B cell (primary cell): ENCODE results near the gene ANKRA2. TPM values are rescaled to one million over a fixed set of nuclear protein-coding genes. Genes with fewer than 3 reads are reported as not detected.

Experiments used
- ATAC-seq: fragments of 200-7000 bp; cut with Tn5 transposase; one replicate; pipeline ENCODE4 v1.10.0; 2021; ENCODE audit warnings: low read depth, mild to moderate bottlenecking, moderate number of reproducible peaks, moderate library complexity
- CTCF ChIA-PET: fragments of 350-600 bp; sonication (Branson Sonifier 250); formaldehyde crosslinking; loops from one replicate; lab custom pipeline; 2021; ENCODE audit warnings: antibody characterized with exemption, inconsistent platforms; lab: Charles Lee
- POLR2A ChIA-PET: fragments of 350-600 bp; sonication (Branson Sonifier 250); formaldehyde crosslinking; loops from one replicate; lab custom pipeline; 2021; ENCODE audit warnings: antibody characterized with exemption; lab: Charles Lee
- DNase-seq: peaks from one replicate; pipeline ENCODE4 v3.0.0; 2013
- H2AFZ ChIP-seq: 2 replicates; pipeline ENCODE4 v1.6.1; 2012; ENCODE audit warnings: mild to moderate bottlenecking, low read depth, low read length; ENCODE audit not compliant: insufficient read depth, poor library complexity, severe bottlenecking
- H3K27ac ChIP-seq, 2 donors: 1 replicate in 1 of 2; 2 replicates in 1 of 2; pipeline ENCODE4 v1.5.1; 2012 to 2013; ENCODE audit warnings: low read length in 2 of 2, mild to moderate bottlenecking in 2 of 2, moderate library complexity in 1 of 2
- H3K27me3 ChIP-seq, 4 experiments: fragments of 200-600 bp in 1 of 4; sonication (generic) in 1 of 4; replicated peaks in 1 of 4; 1 replicate in 2 of 4; 2 replicates in 2 of 4; pipeline versions ENCODE4 v1.6.1 to v1.7.0; 2013 to 2016; ENCODE audit warnings: low read length in 3 of 4, mild to moderate bottlenecking in 2 of 4, mixed read lengths in 1 of 4, moderate library complexity in 1 of 4; ENCODE audit not compliant: insufficient read depth in 4 of 4, control insufficient read depth in 3 of 4; ENCODE audit errors: control extremely low read depth in 1 of 4
- H3K36me3 ChIP-seq, 2 experiments: replicated peaks in 1 of 2; 1 replicate in 1 of 2; 2 replicates in 1 of 2; pipeline versions ENCODE4 v1.6.1 to v1.7.1; 2013; ENCODE audit warnings: low read length in 1 of 2; ENCODE audit not compliant: insufficient read depth in 2 of 2, control insufficient read depth in 1 of 2; ENCODE audit errors: control extremely low read depth in 1 of 2, extremely low read depth in 1 of 2
- H3K4me1 ChIP-seq, 2 donors: fragments of 200-600 bp in 1 of 2; sonication (generic) in 1 of 2; 1 replicate in 1 of 2; 2 replicates in 1 of 2; pipeline versions ENCODE4 v1.5.1 to v1.6.1; 2013 to 2017; ENCODE audit warnings: low read length in 2 of 2; ENCODE audit not compliant: control insufficient read depth in 2 of 2, insufficient read depth in 2 of 2
- H3K4me2 ChIP-seq: replicated peaks from 2 replicates; pipeline ENCODE3; 2012; ENCODE audit warnings: mild to moderate bottlenecking, low read depth, low read length; ENCODE audit not compliant: poor library complexity, severe bottlenecking
- H3K4me3 ChIP-seq, 5 experiments: fragments of 200-600 bp in 1 of 5; sonication (generic) in 1 of 5; 1 replicate in 3 of 5; 2 replicates in 2 of 5; pipeline versions ENCODE4 v1.5.1 to v1.7.0; 2011 to 2016; ENCODE audit warnings: low read length in 4 of 5, mild to moderate bottlenecking in 4 of 5, low read depth in 2 of 5, control low read depth in 1 of 5, moderate library complexity in 1 of 5; ENCODE audit not compliant: insufficient read depth in 1 of 5; ENCODE audit errors: control extremely low read depth in 1 of 5, extremely low read depth in 1 of 5
- H3K79me2 ChIP-seq: fragments of 200-600 bp; sonication (generic); one replicate; pipeline ENCODE4 v1.6.0; 2016; ENCODE audit warnings: low read length; ENCODE audit not compliant: control insufficient read depth, insufficient read depth
- H3K9ac ChIP-seq: fragments of 200-600 bp; sonication (generic); 2 replicates; pipeline ENCODE4 v1.6.1; 2017; ENCODE audit warnings: mild to moderate bottlenecking, low read length, moderate library complexity
- H3K9me3 ChIP-seq, 3 donors: one replicate each; pipeline versions ENCODE4 v1.6.1 to v1.7.1; 2013; ENCODE audit warnings: low read length in 2 of 3; ENCODE audit not compliant: control insufficient read depth in 2 of 3, insufficient read depth in 1 of 3; ENCODE audit errors: control extremely low read depth in 1 of 3
- H4K20me1 ChIP-seq: 2 replicates; pipeline ENCODE4 v1.6.0; 2012; ENCODE audit warnings: mild to moderate bottlenecking, low read length; ENCODE audit not compliant: insufficient read depth, control insufficient read depth, poor library complexity, severe bottlenecking
- H3K27ac Mint-ChIP-seq: one replicate; pipeline ENCODE4 v1.8.0; 2021; ENCODE audit warnings: mixed read lengths
- H3K27me3 Mint-ChIP-seq: one replicate; pipeline ENCODE4 v1.8.0; 2021; ENCODE audit warnings: mixed read lengths
- H3K4me1 Mint-ChIP-seq: one replicate; pipeline ENCODE4 v1.8.0; 2021; ENCODE audit warnings: mixed read lengths
- H3K4me3 Mint-ChIP-seq: one replicate; pipeline ENCODE4 v1.8.0; 2021; ENCODE audit warnings: mixed read lengths
- H3K9me3 Mint-ChIP-seq: one replicate; pipeline ENCODE4 v1.8.0; 2022; ENCODE audit warnings: mixed read lengths; ENCODE audit not compliant: insufficient read depth
- CTCF ChIP-seq: fragments of 200-600 bp; IDR thresholded peaks from one replicate; pipeline ENCODE4 v1.8.0; 2022; ENCODE audit warnings: antibody characterized with exemption, mild to moderate bottlenecking
- EZH2 ChIP-seq: IDR thresholded peaks from 2 replicates; pipeline ENCODE4 v1.6.1; 2012; ENCODE audit warnings: borderline replicate concordance, low read depth, mild to moderate bottlenecking, moderate library complexity, low read length; ENCODE audit not compliant: insufficient read depth, poor library complexity, severe bottlenecking
- WGBS: methylation state at CpG from one replicate; pipeline ENCODE4 v1.1.5; 2013; ENCODE audit warnings: missing lambda C conversion rate; ENCODE audit not compliant: insufficient coverage; 5-methylcytosine and 5-hydroxymethylcytosine counted together
- intact Hi-C: fragments of 100-400 bp; cut with micrococcal nuclease; formaldehyde crosslinking; loops from one replicate; pipeline ENCODE4 v1.10.0; 2022
- polyA plus RNA-seq: library from polyadenylated mRNA; depleted of rRNA; stranded (reverse); fragments of >200 nt; gene quantifications from 2 replicates; pipeline ENCODE4 v1.2.3, GENCODE V29; 2012
- total RNA-seq, 2 donors: library from RNA; stranded (reverse); fragments of 120-200 nt in 1 of 2; gene quantifications; 1 replicate in 1 of 2; 2 replicates in 1 of 2; pipeline versions ENCODE4 v1.2.3 to v1.2.4, GENCODE V29; 2013 to 2022

Gene ANKRA2
- total and polyA plus RNA-seq, 2 donors (not counting 1 experiment from before 2014, with no cell fraction given) = 24.1 to 47.9 TPM

GRCh38 chr5:73582285-73583145 lies 17.1 kb upstream of the ANKRA2 start:
- no peak overlapping the region for H3K27ac ChIP-seq
- H3K79me2 ChIP-seq = no peaks in the 10 kb centered on the region
- POLR2A ChIA-PET = no interaction called here
- H3K9ac ChIP-seq = no peak overlapping the region
- CTCF ChIA-PET = interaction anchor here (1.5 kb wide), 2 partner anchors 9 to 211 kb away, joined by 4 to 6 read pairs; no protein-coding TSS in a partner anchor
- H3K4me3 ChIP-seq = no peak overlapping the region
- no CpG with 5 or more reads among the region's 3 CpGs for WGBS
- no peak overlapping the region for H2AFZ ChIP-seq
- H3K9me3 ChIP-seq = no peaks in the 10 kb centered on the region
- no peak for DNase-seq
- no peak overlapping the region for H3K27ac Mint-ChIP-seq
- ATAC-seq = no peak
- intact Hi-C loops = no loop called here
- no peaks in the 10 kb centered on the region for H3K27me3 Mint-ChIP-seq
- H3K4me2 ChIP-seq = no peak overlapping the region
- TF ChIP-seq EZH2 (no peak), CTCF (no peak)
- H3K4me3 Mint-ChIP-seq = no peak overlapping the region
- H3K36me3 ChIP-seq = peaks cover under 1 to 34% of the 10 kb centered on the region in 2 experiments
- no peaks in the 10 kb centered on the region for H3K27me3 ChIP-seq
- H3K4me1 Mint-ChIP-seq = no peaks in the 10 kb centered on the region
- H4K20me1 ChIP-seq = no peaks in the 10 kb centered on the region
- no peaks in the 10 kb centered on the region for H3K9me3 Mint-ChIP-seq
- no peaks in the 10 kb centered on the region for H3K4me1 ChIP-seq
